Lower leg skin (tissue), 3 donors: Measurements from ENCODE around the gene MDFIC2.

Experiments used
- CTCF ChIP-seq, 3 donors: fragments of 450-650 bp; IDR thresholded peaks; one replicate each; pipeline ENCODE4 v1.5.1; 2016; ENCODE audit warnings: antibody characterized with exemption in 3 of 3, mild to moderate bottlenecking in 3 of 3, moderate library complexity in 2 of 3
- POLR2A ChIP-seq, 2 donors: fragments of 450-650 bp; IDR thresholded peaks; one replicate each; pipeline ENCODE4 v1.6.1; 2016 to 2017; ENCODE audit warnings: antibody characterized with exemption in 2 of 2, mild to moderate bottlenecking in 1 of 2, moderate library complexity in 1 of 2

GRCh38 chr3:70149714-70150400, 162.6 kb downstream of the MDFIC2 start:
- TF ChIP-seq CTCF (IDR thresholded peaks at IDR 0.05) = no peak
- no peak for TF ChIP-seq POLR2A (IDR thresholded peaks at IDR 0.05)
